GM21825 (cell line): ENCODE measurements around the gene TMX3.

Experiments
- ATAC-seq: cut with Tn5 transposase; IDR thresholded peaks from one replicate; pipeline ENCODE4 v1.9.1; 2021; ENCODE audit warnings: mild to moderate bottlenecking, moderate library complexity; ENCODE audit not compliant: unreplicated experiment

The TMX3 gene

DNA sequence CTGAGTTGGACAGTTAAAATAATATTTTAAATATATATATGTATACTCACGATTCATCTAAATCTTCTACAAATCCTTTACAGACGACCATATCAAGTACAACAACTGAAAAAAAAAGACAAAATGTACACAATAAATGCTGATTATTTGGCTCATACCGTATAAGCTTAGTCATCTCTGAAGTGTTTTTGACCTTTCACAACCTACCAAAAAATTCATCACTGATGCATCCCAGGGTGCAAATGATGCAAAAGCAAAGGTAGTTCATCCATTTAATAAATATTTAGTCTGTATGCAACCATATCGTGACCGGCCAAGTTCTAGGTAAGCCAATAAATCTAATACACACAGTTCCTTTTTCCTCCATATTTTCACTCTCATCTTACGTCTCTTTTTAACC lies 1.1 kb downstream of the TMX3 start:
- ATAC-seq = no peak

GRCh38 chr18:68713131-68713530 lies 1.8 kb downstream of the TMX3 start:
- no peak for ATAC-seq

DNA sequence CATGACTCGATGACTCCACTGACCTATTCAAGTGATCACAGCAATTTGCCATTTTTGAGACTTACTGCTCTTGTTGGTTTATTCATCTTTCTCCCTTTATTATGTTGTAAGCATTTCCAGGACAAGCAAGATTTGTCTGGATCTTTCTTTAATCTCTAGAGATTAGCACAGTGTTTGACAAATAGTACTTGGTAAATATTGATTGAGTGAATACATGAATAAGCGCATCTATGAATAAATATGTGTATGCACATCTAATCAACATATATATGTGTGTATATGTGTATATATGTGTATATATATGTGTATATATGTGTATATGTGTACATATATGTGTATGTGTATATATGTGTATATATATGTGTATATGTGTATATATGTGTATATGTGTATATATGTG lies 7.3 kb downstream of the TMX3 start:
- no peak for ATAC-seq

DNA sequence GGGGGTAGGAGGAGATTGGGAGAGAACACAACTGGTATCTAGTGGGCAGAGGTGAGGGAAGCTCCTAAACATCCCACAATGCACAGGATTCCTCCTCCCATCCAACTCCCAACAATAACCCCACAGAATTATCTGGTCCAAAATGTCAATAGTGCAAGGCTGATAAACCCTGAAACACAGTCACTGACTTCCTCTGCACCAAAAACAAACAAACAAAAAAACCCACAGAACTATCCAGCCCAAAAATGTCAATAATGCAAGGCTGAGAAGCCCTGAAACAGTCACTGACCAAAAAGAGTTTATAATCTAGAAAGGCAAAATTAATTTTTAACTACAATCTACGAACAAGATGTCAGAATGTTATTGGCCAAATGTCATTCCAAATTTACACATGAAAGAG lies 9.8 kb downstream of the TMX3 start:
- ATAC-seq = no peak

DNA sequence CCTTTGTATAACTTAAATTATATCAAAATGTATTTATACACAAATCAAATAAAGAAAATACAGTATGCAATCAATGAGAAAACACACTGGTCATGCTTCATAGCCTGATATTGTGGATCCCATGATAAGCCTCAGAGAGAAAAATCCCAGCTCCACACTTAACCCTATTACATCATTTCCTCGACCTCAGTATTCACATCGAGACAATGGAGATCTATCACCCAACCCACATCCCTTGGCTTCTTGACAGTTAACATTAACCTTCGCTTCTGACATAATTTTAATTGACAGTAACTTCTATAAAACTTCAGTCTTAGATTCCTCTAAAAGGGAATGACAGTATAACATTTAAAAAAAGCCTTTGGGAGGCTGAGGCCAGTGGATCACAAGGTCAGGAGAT lies 11.6 kb downstream of the TMX3 start:
- ATAC-seq = no peak

- no peak for ATAC-seq
Measured at GRCh38 chr18:68701353-68701752, 13.6 kb downstream of the TMX3 start.

DNA sequence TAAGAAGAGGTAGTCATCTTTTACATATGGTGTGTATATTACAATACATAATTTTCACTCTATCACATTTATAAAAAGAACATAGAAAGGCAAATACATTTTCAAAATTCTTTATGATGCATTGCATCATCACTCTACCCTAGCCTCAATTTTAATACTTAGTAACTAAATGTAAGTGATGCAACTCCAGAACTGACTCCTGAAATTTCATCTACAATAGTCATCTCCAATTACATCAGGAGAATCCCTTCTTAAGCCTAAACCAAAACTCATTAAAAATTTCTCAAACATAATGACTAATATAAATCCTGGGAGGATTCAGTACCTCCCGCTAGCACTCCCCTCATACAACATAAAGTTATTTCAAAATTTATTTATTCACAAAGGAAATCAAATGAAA lies 15.9 kb downstream of the TMX3 start:
- ATAC-seq = no peak

DNA sequence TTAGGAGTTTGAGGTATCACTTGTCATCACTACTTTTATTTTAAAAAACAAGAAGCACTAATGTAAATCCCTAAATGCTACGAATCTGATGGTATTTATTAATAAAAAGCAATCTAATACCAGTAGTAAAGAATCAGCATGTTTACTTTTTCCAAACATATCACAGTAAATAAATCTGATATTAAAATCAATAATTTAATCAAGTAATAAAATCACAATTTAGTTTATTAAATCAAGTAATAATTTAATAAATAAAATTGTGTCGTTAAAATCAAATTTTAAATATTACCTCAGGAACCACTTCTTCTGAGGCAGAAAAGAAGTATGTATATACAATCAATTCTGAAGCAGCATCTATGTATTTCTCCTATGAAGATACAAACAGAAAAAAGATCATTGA lies 18.0 kb downstream of the TMX3 start:
- ATAC-seq = no peak

GRCh38 chr18:68694316-68694715 lies 20.6 kb downstream of the TMX3 start:
- no peak for ATAC-seq

DNA sequence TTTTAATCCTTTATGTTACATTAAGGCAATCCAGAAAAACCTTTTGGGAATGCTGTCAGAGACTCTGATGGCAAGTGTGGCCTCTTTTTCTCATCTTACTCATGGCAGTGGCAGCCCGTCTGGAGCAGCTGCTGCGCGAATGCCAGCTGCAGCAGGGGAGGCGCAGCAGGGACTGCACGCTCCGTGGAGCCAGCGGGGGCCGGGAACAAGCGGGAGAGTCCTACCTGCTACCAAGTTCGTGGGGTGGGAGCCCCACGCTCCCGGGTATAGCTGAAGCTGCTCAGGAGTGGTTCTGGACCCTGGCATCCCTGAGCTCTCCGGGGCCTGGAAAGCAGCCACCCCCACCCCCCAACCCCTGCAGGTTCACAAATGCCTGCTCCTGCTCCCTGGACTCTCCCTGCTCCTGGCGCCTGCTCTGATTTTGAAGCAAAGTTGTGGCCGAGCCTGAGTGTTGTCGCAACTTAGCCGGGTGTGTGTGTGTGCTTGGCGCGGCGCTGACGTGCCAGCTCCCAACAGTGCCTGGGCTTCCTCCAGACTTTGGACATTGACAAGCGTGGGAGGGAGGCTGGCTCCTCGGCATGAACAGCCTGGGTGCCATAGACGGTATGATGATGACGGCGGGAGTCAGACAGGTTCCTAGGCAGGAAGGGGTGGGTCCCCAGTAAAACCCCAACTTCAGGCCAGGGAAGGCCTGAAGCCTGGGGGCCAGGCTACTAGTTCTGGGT lies 21.7 kb downstream of the TMX3 start:
- ATAC-seq = no peak

GRCh38 chr18:68679528-68679927 lies 35.4 kb downstream of the TMX3 start:
- no peak for ATAC-seq

- ATAC-seq = peak; percentile 85
Measured at GRCh38 chr18:68676913-68677312, 38.0 kb downstream of the TMX3 start.

DNA sequence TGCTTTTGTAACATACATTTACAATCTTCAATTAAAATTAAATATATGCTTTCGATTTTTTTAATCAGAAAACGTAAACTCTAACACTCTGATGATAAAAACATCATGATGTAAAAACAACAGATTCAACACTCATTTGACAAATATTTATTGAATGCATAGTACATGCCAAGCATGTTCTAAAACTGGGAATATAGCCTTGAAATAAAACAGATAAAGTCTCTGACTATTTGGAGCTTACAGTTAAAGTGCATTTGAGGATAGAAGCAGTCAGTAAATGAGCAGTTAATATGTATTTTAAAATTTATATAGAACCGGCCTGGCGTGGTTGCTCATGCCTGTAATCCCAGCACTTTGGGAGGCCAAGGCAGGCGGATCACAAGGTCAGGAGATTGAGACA lies 47.8 kb downstream of the TMX3 start:
- no peak for ATAC-seq

- no peak for ATAC-seq
Measured at GRCh38 chr18:68666381-68666780, 48.5 kb downstream of the TMX3 start.

- ATAC-seq = no peak
Measured at GRCh38 chr18:68665628-68666027, 49.3 kb downstream of the TMX3 start.

GRCh38 chr18:68662754-68663153 lies 52.2 kb downstream of the TMX3 start:
- ATAC-seq = no peak

- ATAC-seq = no peak
Measured at GRCh38 chr18:68660354-68661183, 54.3 kb downstream of the TMX3 start.

DNA sequence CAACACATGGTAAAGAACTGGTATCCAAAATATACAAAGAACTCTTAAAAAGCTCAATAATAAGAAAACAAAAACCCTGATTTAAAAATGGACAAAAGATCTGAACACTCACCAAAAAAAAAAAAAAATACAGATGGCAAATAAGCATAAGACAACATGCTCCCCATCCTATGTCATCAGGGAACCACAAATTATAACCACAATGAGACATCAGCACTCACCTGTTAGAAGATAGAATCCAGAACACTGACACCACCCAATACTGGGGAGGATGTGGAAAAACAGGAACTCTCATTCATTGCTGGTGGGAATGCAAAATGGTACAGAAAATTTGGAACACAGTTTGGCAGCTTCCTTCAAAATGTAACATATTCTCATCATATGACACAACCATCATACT lies 66.7 kb downstream of the TMX3 start:
- ATAC-seq = no peak

DNA sequence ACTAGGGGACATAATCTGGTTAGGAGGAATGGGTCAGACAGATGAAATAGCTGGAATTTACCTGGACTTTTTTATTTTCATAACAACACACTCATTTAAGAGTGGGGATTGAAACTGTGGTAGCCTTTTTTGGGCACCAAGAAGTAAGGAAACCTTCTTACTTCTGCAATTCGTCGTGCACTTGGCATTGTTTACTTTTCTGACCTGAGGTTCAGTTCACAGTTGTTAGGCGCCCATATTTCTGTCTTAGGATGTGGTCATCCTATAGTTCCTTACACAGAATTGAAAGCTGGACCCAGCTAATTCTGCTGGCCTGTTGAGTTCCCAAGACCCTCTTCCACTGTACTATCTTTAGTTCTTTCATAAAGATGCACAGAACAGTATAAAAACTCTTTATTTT lies 72.9 kb downstream of the TMX3 start:
- no peak for ATAC-seq

- ATAC-seq = no peak
Measured at GRCh38 chr18:68640861-68641260, 74.0 kb downstream of the TMX3 start.

DNA sequence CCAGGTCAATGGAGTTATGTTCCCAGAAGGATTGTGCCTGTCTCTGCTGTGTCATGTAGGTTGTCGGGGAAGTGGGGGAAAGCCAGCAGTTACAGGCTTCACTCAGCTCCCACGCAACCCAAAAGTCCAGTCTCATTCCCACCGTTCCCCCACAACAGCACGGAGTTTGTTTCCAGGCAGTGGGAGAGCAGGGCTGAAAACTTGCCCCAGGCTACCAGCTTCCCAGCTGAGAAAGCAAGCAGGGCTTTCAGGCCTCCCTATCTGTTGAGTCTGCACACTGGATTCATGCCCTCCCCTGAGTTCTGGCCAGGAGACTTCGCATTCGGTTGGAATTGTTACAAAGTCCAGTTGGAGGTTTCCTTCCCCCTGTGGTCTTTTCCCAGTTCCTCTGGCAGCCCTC lies 76.3 kb downstream of the TMX3 start:
- no peak for ATAC-seq

GRCh38 chr18:68627812-68628211 lies 87.1 kb downstream of the TMX3 start:
- ATAC-seq = no peak
